Hindlimb muscle (tissue), 1 donor: ENCODE results near the gene TSPAN5. TPM values are rescaled to one million over a fixed set of nuclear protein-coding genes. Genes with fewer than 3 reads are reported as not detected.

ENCODE experiments used
- DNase-seq: peaks from one replicate; pipeline ENCODE4 v3.0.0-alpha.2; 2013
- polyA plus RNA-seq: library from polyadenylated mRNA; unstranded; fragments of 120-200 nt; gene quantifications from one replicate; pipeline ENCODE4 v1.2.1, GENCODE V29; 2013; ENCODE audit not compliant: insufficient read length

TSPAN5 gene
- polyA plus RNA-seq, 1 donor = 12.4 TPM

- no peak for DNase-seq
Observed at GRCh38 chr4:98446499-98447375, 211.7 kb downstream of the TSPAN5 start.

DNA sequence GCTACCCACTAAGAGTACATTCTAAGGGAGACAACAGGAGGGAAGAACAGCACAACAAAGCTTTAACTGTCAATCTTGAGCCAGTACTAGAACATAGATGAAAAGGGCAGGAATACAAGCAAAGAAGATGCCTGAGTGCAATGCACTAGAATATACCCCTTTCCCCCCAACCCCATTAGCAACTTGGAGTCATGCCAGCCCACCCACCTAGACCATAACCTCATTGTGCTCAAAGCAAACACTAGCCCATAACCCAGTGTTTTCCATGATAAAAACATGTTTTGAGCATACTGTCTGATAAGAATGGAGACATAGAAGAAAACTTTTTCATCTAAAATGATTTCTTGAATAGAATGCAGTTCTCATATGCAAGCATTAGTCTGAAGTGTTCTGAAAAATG is 214.0 kb downstream of the TSPAN5 start:
- DNase-seq = no peak

DNA sequence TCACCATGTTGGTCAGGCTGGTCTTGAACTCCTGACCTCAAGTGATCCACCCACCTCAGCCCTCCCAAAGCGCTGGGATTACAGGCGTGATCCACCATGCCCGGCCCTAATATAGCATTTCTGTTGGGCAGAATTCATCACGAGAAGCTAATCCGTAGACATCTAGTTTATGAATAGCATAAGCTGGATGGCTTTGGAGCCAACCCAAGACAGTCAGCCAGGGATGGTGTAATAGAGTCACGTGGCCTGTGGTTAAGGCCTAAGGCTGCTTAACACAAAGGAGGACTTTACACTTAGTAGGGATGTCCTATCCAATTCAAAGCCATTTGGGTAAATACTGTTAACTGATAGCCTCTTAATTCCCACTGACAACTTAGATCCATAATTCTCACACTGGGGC is 223.6 kb downstream of the TSPAN5 start:
- DNase-seq = no peak

DNA sequence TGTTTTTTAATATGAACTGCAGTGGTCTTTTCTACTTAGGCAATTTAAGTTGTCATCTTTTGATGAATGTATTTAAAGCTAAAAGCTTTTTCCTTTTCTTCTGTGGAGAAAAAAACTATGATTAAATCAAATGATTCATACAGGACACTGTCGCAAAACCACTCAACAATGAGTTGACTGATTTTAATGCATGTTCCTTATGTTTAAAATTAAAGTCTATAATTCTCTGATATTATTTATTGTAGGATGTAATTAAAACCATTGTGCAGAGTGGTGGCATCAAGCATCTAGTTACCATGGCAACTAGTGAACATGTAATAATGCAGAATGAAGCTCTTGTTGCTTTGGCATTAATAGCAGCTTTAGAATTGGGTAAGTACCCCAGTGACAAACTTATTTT is 224.7 kb downstream of the TSPAN5 start:
- DNase-seq = no peak

GRCh38 chr4:98430708-98431403 is 227.6 kb downstream of the TSPAN5 start:
- no peak for DNase-seq

- DNase-seq = no peak
Observed at GRCh38 chr4:98423009-98423408, 235.4 kb downstream of the TSPAN5 start.

- no peak for DNase-seq
Observed at GRCh38 chr4:98421111-98421510, 237.3 kb downstream of the TSPAN5 start.
